SK-N-MC (cell line): Measurements from ENCODE around the gene PRR27.

Source experiments
- DNase-seq: peaks from one replicate; pipeline ENCODE4 v3.0.0-alpha.2; 2011; ENCODE audit warnings: low read depth, low spot score
- H3K27ac ChIP-seq: fragments of 200-600 bp; sonication (generic); 2 replicates; pipeline ENCODE4 v1.5.1; 2016; ENCODE audit warnings: mixed run types
- H3K36me3 ChIP-seq: fragments of 200-600 bp; sonication (generic); 2 replicates; pipeline ENCODE4 v1.6.1; 2017; ENCODE audit warnings: antibody characterized with exemption, low read length, mixed read lengths; ENCODE audit not compliant: insufficient read depth
- H3K4me3 ChIP-seq: fragments of 200-600 bp; sonication (generic); 2 replicates; pipeline ENCODE4 v1.5.1; 2016
- H3K9ac ChIP-seq: fragments of 200-600 bp; sonication (generic); 2 replicates; pipeline ENCODE4 v1.8.0; 2017; ENCODE audit warnings: mixed run types, mixed read lengths; ENCODE audit not compliant: insufficient read length
- H3K9me3 ChIP-seq: fragments of 200-600 bp; sonication (generic); 2 replicates; pipeline ENCODE4 v1.6.1; 2017; ENCODE audit warnings: low read depth, mild to moderate bottlenecking, antibody characterized with exemption, low read length, moderate library complexity, mixed read lengths
- EZH2 ChIP-seq: fragments of 200-600 bp; sonication (generic); IDR thresholded peaks from one replicate; pipeline ENCODE4 v1.6.1; 2017; ENCODE audit warnings: antibody characterized with exemption
- FOXP2 ChIP-seq: optimal IDR thresholded peaks from 2 replicates; pipeline ENCODE3; 2011; ENCODE audit warnings: mild to moderate bottlenecking, moderate library complexity; ENCODE audit not compliant: insufficient read depth; ENCODE audit errors: extremely low read length, control extremely low read depth
- POLR2AphosphoS5 ChIP-seq: IDR thresholded peaks from 2 replicates; pipeline ENCODE4 v1.6.1; 2012; ENCODE audit warnings: mild to moderate bottlenecking, low read depth, low read length, borderline replicate concordance

Gene PRR27

GRCh38 chr4:70153937-70154336, at the start of gene PRR27:
Gene PRR27 (plus strand): TSS chr4:70154237. CDS start chr4:70154376, 139 bp downstream.
- Histone ChIP-seq H3K4me3 (no peak within 1 kb of the TSS), H3K9me3 (no peaks in the 10 kb centered on the region), H3K27ac (no peak within 1 kb of the TSS), H3K36me3 (no peaks in the 10 kb centered on the region), H3K9ac (no peak within 1 kb of the TSS)
- TF ChIP-seq POLR2AphosphoS5 = no peak
- TF ChIP-seq FOXP2 = no peak
- TF ChIP-seq EZH2 = no peak
- no peak for DNase-seq

DNA sequence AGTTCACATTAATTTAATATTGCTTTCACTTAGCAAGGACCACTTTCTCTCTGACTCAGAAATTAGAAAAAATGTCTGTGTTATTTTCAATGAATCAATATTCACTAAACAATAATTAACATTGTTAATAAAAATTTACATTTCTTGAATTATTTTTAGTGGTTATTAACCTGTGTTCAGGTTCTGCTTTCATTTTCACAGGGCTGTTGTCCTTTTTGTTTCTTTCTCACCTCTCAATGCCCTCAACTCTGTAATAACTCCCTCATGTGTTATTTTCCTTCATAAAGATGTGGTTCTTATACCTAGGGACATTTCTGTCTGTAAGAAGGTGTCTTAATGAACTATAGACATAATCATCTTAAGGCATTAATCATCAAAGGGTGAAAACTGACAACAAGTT, 43.1 kb upstream of the PRR27 start:
- Histone ChIP-seq H3K4me3 (no peak overlapping the region), H3K9me3 (no peaks in the 10 kb centered on the region), H3K36me3 (no peaks in the 10 kb centered on the region), H3K27ac (no peak overlapping the region), H3K9ac (no peak overlapping the region)
- TF ChIP-seq FOXP2 (no peak), POLR2AphosphoS5 (no peak), EZH2 (no peak)
- DNase-seq = no peak

GRCh38 chr4:70113656-70114055, 40.4 kb upstream of the PRR27 start:
- no peaks in the 10 kb centered on the region for H3K36me3 ChIP-seq
- peak overlapping the region; percentile 32 for H3K9ac ChIP-seq
- TF ChIP-seq FOXP2 = no peak
- TF ChIP-seq EZH2 = no peak
- no peak for TF ChIP-seq POLR2AphosphoS5
- no peak for DNase-seq
- H3K4me3 ChIP-seq = no peak overlapping the region; the same call in 1 of the 2 replicates
- H3K9me3 ChIP-seq = no peaks in the 10 kb centered on the region
- peak overlapping the region; percentile 78 for H3K27ac ChIP-seq

DNA sequence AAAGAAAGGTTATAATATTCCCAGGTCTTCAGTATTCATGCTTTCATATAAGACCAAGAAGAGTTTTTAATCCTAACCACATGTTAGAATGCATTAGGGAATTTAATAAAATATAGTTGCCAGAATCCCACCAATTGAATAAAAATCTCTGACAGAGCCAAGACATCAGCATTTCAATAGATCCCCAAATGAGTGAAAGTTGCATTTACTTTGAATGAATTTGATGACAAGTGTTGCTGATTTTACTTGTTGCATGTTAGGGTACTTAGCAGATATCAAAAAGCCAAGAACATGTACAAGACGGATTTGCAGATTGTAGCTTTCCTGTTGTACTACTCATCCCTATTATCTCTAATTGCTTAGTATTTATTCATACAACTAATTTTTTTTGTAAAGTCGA, 39.9 kb upstream of the PRR27 start:
- Histone ChIP-seq H3K27ac (peak overlapping the region; percentile 78), H3K9ac (no peak overlapping the region), H3K4me3 (no peak overlapping the region; the same call in 1 of the 2 replicates), H3K9me3 (no peaks in the 10 kb centered on the region), H3K36me3 (no peaks in the 10 kb centered on the region)
- no peak for DNase-seq
- no peak for TF ChIP-seq POLR2AphosphoS5
- no peak for TF ChIP-seq EZH2
- no peak for TF ChIP-seq FOXP2

DNA sequence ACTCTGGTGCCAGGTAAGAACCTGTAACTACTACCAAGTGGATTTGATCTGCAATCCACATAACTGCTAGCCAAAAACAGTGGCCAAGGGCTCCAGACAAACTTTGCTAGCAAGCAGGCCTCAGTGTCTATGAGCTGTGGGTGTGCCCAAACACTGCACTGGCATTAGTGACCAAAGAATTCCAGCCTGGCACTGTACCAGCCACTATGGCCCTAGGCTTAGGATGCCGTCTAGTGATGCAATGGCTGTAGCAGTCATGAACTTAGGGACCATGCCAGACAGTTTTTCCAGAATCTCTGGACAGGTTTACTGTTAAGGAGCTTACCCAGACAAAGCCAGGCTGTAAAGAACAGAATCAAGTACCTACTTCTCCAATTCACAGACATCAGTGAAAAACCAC, 33.7 kb upstream of the PRR27 start:
- no peak overlapping the region for H3K4me3 ChIP-seq
- H3K36me3 ChIP-seq = no peaks in the 10 kb centered on the region
- H3K9me3 ChIP-seq = no peaks in the 10 kb centered on the region
- no peak for TF ChIP-seq POLR2AphosphoS5
- TF ChIP-seq EZH2 = no peak
- no peak for TF ChIP-seq FOXP2
- DNase-seq = no peak
- no peak overlapping the region for H3K9ac ChIP-seq
- no peak overlapping the region for H3K27ac ChIP-seq

- Histone ChIP-seq H3K27ac (no peak overlapping the region), H3K9me3 (no peaks in the 10 kb centered on the region)
- TF ChIP-seq POLR2AphosphoS5 = no peak
- TF ChIP-seq EZH2 = no peak
- no peak for TF ChIP-seq FOXP2
Measured at GRCh38 chr4:70133473-70133872, 20.6 kb upstream of the PRR27 start.

GRCh38 chr4:70138751-70139150, 15.3 kb upstream of the PRR27 start:
- Histone ChIP-seq H3K4me3 (no peak overlapping the region), H3K9ac (no peak overlapping the region), H3K9me3 (no peaks in the 10 kb centered on the region), H3K27ac (no peak overlapping the region), H3K36me3 (no peaks in the 10 kb centered on the region)
- TF ChIP-seq FOXP2 = no peak
- no peak for TF ChIP-seq POLR2AphosphoS5
- TF ChIP-seq EZH2 = no peak
- no peak for DNase-seq

More at GRCh38 chr4:70133473-70133872, 20.6 kb upstream of the PRR27 start:
- DNase-seq = no peak
- Histone ChIP-seq H3K36me3 (no peaks in the 10 kb centered on the region), H3K4me3 (no peak overlapping the region), H3K9ac (no peak overlapping the region)

DNA sequence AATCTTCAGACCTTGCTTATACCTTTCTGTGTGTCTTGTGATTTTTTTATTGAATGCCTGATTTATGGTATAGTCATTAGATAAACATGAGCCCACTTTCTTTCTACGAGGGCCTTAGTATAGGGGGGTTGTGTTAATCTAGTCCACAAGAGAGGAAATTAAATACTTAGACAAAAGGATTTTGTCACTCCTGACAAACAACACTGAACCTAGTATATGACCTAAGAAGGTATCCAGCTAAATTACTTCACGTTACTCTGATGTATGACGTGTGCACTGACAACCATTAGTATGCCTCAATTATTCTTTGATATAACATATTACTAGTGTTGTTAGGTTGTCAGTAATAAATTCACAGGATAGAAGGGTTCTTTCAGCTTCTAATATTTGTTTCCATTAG, 2.8 kb upstream of the PRR27 start:
- H3K36me3 ChIP-seq = no peaks in the 10 kb centered on the region
- DNase-seq = no peak
- H3K4me3 ChIP-seq = no peak overlapping the region
- H3K9me3 ChIP-seq = no peaks in the 10 kb centered on the region
- TF ChIP-seq POLR2AphosphoS5 (no peak), EZH2 (no peak), FOXP2 (no peak)
- H3K27ac ChIP-seq = no peak overlapping the region
- H3K9ac ChIP-seq = no peak overlapping the region

GRCh38 chr4:70152088-70152487, 1.9 kb upstream of the PRR27 start:
- H3K36me3 ChIP-seq = no peaks in the 10 kb centered on the region
- H3K9me3 ChIP-seq = no peaks in the 10 kb centered on the region
- no peak overlapping the region for H3K27ac ChIP-seq
- no peak overlapping the region for H3K9ac ChIP-seq
- DNase-seq = no peak
- no peak overlapping the region for H3K4me3 ChIP-seq
- TF ChIP-seq FOXP2 (no peak), POLR2AphosphoS5 (no peak), EZH2 (no peak)

GRCh38 chr4:70158576-70158975, 4.5 kb downstream of the PRR27 start:
- H3K9ac ChIP-seq = no peak overlapping the region
- TF ChIP-seq POLR2AphosphoS5 (no peak), FOXP2 (no peak), EZH2 (no peak)
- H3K9me3 ChIP-seq = no peaks in the 10 kb centered on the region
- H3K27ac ChIP-seq = no peak overlapping the region
- H3K4me3 ChIP-seq = no peak overlapping the region
- DNase-seq = no peak
- no peaks in the 10 kb centered on the region for H3K36me3 ChIP-seq
